ENCODE data around the gene CDK19.
"Not testable (repeated sequence)": the region's sequence is repeated elsewhere in the genome, so short reads cannot be mapped to it uniquely, and the experiment has no call there.

Gene CDK19

GRCh38 chr6:110813338-110814101 is 1.7 kb downstream of the CDK19 start:
- DNase-seq: no peak

- no peak for DNase-seq
Observed at GRCh38 chr6:110812719-110813118, 2.5 kb downstream of the CDK19 start.

GRCh38 chr6:110810896-110811586 is 4.2 kb downstream of the CDK19 start:
- no peak for DNase-seq

- DNase-seq: no peak
Observed at GRCh38 chr6:110809792-110810191, 5.5 kb downstream of the CDK19 start.

GRCh38 chr6:110802175-110802574 is 13.1 kb downstream of the CDK19 start:
- DNase-seq: not testable (repeated sequence)

- DNase-seq: no peak
Observed at GRCh38 chr6:110800839-110801196, 14.5 kb downstream of the CDK19 start.

- DNase-seq: no peak
Observed at GRCh38 chr6:110800196-110800838, 15.0 kb downstream of the CDK19 start.

- DNase-seq: no peak
Observed at GRCh38 chr6:110799655-110800054, 15.6 kb downstream of the CDK19 start.

GRCh38 chr6:110799189-110799588 is 16.1 kb downstream of the CDK19 start:
- DNase-seq: no peak

GRCh38 chr6:110795271-110795670 is 20.0 kb downstream of the CDK19 start:
- DNase-seq: no peak

- DNase-seq: no peak
Observed at GRCh38 chr6:110786696-110787095, 28.6 kb downstream of the CDK19 start.

- DNase-seq: no peak
Observed at GRCh38 chr6:110786271-110786670, 29.0 kb downstream of the CDK19 start.

GRCh38 chr6:110784610-110784979 is 30.7 kb downstream of the CDK19 start:
- DNase-seq: no peak

- DNase-seq: no peak
Observed at GRCh38 chr6:110781522-110782214, 33.6 kb downstream of the CDK19 start.

- no peak for DNase-seq
Observed at GRCh38 chr6:110778333-110778732, 36.9 kb downstream of the CDK19 start.

GRCh38 chr6:110777636-110778035 is 37.6 kb downstream of the CDK19 start:
- no peak for DNase-seq

GRCh38 chr6:110776413-110776812 is 38.9 kb downstream of the CDK19 start:
- no peak for DNase-seq

GRCh38 chr6:110769923-110770322 is 45.3 kb downstream of the CDK19 start:
- no peak for DNase-seq

GRCh38 chr6:110768057-110768456 is 47.2 kb downstream of the CDK19 start:
- DNase-seq: no peak

- no peak for DNase-seq
Observed at GRCh38 chr6:110761371-110761770, 53.9 kb downstream of the CDK19 start.

GRCh38 chr6:110760589-110760988 is 54.7 kb downstream of the CDK19 start:
- no peak for DNase-seq

GRCh38 chr6:110760098-110760497 is 55.2 kb downstream of the CDK19 start:
- DNase-seq: not testable (repeated sequence)

GRCh38 chr6:110757926-110758325 is 57.3 kb downstream of the CDK19 start:
- no peak for DNase-seq

- DNase-seq: no peak
Observed at GRCh38 chr6:110756817-110757216, 58.5 kb downstream of the CDK19 start.

All from stimulated activated CD4-positive, alpha-beta T cell treated with anti-CD3 and anti-CD28 coated beads, Interleukin-12 subunit alpha, Interleukin-12 subunit beta, amount 100 ng/mL, for 4 hours (primary cell).